ENCODE measurements around the gene SLC9A8.
"Not testable (repeated sequence)": the region's sequence is repeated elsewhere in the genome, so short reads cannot be mapped to it uniquely, and the experiment has no call there.

The SLC9A8 gene

DNA sequence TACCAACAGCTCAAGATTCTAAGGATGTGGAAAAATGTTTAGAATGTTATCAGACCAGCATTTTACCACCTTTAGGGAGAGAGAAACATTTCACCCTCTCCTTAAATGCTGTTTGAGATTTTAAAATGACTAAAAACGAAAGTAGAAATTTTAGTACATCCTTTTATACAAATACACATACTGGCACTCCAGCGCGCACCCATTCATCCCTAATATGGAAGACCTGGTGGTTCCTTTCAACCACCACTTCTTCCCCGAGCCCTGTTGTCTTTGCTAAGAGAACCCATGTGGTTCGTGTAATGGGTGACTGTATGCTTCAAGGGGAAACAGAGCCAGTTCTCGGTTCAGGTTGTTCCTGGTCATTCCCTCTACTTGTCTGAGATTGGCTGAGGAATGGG lies 81.4 kb downstream of the SLC9A8 start:
- no peak for DNase-seq (ENCODE audit: low spot score)

GRCh38 chr20:49895474-49896093 lies 83.0 kb downstream of the SLC9A8 start:
- not testable (repeated sequence) for DNase-seq (ENCODE audit: low spot score)

DNA sequence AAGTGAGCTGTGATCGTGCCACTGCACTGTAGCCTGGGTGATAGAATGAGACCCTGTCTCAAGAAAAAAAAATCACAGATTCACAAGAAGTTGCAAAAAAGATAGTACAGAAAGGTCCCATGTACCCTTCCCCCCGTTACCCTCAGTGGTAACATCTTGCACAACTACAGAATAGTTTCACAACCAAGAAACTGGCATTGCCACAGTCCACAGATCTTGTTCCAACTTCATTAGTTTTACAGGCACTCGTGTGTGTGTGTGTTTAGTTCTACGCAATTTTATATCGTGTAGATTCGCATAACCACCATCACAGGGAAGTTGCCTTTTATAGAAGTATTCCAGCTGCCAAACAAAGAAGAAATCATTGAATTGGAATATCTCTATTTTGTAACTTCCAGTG lies 83.6 kb downstream of the SLC9A8 start:
- no peak for DNase-seq (ENCODE audit: low spot score)

GRCh38 chr20:49899541-49900383 lies 87.1 kb downstream of the SLC9A8 start:
- DNase-seq (ENCODE audit: low spot score) = no peak

DNA sequence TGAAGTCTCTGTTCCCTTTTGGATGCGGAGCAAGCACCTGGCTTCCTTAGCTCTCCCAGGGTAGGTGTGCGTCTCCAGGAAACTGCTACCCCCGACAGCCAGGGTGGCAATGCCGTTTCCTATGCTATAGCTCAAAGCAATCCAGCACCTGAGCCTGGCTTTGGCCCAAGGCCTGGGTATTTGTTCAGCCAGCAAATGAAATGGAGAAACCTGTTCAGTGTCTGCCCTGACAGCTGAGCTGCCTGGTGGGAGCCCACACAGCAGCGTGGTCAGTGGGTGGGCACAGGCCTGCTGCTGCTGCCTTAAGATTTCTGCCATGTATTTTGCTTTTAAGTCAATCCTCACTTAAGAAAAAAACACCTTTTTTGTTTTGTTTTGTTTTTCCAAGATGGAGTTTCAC lies 89.0 kb downstream of the SLC9A8 start:
- no peak for DNase-seq (ENCODE audit: low spot score)

DNA sequence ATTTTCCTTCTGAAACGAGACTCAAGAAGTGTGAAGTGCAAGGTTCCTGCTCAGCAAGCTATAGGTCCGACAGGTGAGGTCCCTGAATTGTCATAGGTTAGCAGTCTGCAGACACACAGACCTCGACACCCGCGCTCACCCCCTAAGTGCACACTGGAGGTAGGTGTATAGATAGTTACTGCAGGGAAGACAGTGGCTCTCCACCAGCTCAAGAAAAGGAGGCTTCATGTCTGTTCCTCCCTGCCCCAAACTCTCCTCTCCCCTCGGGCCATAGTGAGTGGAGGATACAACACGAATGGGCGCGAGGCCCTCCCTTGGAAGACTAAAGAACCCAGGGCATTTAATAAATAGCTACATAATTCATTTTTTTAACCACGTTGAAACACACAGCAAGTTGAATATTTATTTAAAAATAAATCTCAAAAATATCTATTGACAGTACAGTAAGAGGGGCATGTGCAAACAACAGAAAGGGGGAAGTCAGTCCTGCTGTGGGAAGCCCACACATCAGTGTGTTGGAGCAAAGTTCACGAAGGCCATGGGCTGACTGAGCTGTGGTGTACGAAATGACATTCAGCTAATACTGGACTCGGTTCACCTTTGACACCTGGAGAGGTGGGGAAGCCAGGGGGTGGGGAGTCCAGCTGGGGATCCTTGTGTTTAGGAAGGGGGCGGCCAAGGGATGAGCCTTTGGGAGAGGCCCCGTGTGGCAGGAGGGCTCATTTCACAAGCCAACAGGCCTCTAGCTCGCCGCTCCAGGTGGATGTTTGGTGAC lies 92.0 kb downstream of the SLC9A8 start:
- no peak for DNase-seq (ENCODE audit: low spot score)

DNA sequence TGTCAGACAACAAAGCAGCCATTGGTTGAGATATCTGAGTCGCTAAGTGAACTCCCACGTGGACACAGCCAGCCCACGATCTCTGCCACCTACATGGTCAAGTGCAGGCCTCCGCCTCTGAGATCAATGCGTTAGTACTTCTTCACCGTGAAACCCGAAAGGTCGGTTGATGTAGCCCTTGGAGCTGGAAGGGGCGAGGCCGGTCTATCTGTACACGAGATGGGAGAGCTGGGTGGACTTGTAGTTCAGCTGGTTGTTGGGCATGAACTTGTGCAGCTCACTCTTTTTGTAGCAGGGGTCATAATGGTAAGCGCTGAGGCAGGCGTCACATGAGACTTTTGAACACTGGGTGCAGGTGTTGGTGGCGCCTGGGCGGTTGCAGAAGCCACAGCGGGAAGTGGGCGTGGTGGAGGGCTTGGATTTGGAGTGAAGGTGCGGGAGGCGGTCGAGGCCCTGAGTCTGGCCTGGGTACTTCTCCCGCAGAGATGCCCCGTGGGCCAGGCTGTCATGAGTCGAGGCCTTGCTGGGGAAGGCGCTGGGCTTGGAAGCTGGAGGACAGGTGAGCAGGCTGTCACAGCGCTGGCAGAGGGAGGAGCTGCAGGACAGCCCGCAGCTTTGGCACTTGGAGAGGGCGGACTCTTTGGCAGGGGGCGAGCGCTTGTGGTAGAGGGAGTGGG lies 92.9 kb downstream of the SLC9A8 start:
- DNase-seq (ENCODE audit: low spot score) = no peak

- no peak for DNase-seq (ENCODE audit: low spot score)
Observed at GRCh38 chr20:49906101-49906604, 93.5 kb downstream of the SLC9A8 start.

GRCh38 chr20:49906615-49907154 lies 94.1 kb downstream of the SLC9A8 start:
- no peak for DNase-seq (ENCODE audit: low spot score)

DNA sequence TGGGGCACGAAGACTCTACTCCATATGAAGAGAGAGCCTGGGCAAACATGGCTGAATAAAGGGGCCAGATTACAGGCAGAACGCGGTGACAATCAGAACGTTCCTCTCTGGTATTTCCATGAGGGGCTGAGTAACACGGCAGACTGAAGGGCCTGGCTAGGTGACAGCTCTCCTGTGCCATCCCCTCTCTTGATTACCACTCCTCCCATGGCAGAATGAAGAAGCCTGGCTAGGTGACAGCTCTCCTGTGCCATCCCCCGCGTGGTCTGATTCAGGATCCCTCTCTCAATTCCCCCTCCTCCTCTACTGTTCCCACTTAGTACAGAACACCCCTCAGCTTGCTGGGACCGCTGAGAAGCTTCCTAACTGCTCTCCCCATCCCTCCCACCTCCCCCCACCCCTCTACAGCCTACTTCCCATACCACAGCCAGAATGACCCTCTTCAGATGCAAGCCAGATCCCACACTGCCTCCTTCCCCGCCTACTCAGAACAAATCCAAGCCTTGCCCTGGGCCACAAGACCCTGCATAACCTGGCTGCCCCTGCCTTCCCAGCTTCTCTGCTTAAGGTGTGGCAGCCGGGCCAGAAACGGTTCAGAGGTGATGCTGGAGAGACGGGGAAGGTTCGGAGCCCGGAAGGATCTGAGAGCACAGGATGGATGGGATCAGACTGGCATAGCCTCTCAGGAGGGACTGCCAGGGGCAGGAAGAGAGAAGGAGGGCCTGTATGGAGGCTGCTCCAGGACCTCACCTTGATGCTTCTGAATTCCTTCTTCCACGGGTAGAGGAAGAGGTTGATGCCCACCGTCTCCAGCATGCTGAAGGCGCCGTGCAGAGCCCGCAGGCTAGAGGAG lies 95.0 kb downstream of the SLC9A8 start:
- DNase-seq (ENCODE audit: low spot score) = no peak

DNA sequence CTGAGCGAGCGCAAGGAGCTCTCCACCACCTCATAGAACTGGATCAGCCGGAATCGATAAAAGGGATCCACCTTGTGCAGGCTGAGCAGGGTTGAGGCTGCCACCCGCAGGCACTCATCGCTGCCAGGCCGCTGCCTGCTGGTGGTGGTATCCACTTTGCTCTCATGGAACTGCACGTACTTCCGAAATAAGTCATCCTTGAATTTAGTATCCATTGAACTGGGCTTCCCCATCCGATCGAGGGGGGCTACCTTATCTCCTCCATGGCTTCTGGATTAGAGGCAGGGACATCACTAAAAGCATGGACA lies 95.6 kb downstream of the SLC9A8 start:
- DNase-seq (ENCODE audit: low spot score) = no peak

GRCh38 chr20:49909499-49910339 lies 97.1 kb downstream of the SLC9A8 start:
- no peak for DNase-seq (ENCODE audit: low spot score)

- no peak for DNase-seq (ENCODE audit: low spot score)
Observed at GRCh38 chr20:49910340-49910706, 97.7 kb downstream of the SLC9A8 start.

- no peak for DNase-seq (ENCODE audit: low spot score)
Observed at GRCh38 chr20:49913399-49914047, 100.9 kb downstream of the SLC9A8 start.

- no peak for DNase-seq (ENCODE audit: low spot score)
Observed at GRCh38 chr20:49914310-49915117, 101.9 kb downstream of the SLC9A8 start.

- DNase-seq (ENCODE audit: low spot score) = no peak
Observed at GRCh38 chr20:49915118-49915379, 102.4 kb downstream of the SLC9A8 start.

DNA sequence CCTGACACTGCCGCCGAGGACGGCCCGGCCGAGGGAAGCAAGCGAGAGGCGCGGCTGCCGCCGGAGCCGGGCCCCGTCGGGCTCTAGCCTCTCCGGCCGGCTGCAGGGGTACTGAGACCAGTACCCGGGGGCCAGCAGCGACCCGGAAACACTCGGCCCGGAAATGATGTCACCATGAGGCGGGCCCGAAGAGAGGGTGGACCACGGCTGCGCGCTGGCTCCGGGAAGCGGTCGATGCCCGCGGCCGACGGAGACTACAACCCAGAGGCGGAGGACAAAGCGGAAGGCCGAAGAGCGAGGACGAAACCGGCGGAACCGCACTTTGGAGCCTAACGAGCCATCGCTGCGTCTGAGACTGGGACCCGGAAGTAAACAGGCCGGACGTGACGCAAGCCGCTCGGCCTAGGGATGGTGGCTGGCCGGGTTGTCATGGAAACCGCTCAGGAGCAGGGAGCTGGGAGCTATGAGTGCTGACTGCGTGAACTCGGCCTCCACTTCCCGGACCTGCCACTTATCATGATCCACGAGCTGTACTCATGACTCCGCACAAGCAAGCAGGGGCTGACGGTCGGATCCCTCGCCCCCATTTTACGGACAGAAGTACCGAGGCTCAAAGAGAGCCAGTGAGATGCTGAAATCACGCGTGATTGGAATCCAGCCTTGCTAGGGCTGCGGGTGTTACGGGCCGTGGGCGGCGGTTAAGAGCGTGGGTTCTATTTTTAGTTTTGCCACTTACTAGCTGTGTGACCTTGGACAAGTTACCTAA lies 102.9 kb downstream of the SLC9A8 start, which contains the start of gene SPATA2:
TSS of gene SPATA2 (minus strand) at position 150 of the 766 bp plus-strand sequence. CDS start 7,039 bp downstream, outside the sequence.
- peak; percentile 94 for DNase-seq (ENCODE audit: low spot score)
